SKM-1 (cell line): ENCODE results near the gene CDC27.
"Not testable (repeated sequence)": the region's sequence is repeated elsewhere in the genome, so short reads cannot be mapped to it uniquely, and the experiment has no call there.

Experiments
- DNase-seq: peaks from one replicate; lab custom pipeline; 2025; ENCODE audit not compliant: unreplicated experiment; lab: John Stamatoyannopoulos, UW

CDC27 gene

DNA sequence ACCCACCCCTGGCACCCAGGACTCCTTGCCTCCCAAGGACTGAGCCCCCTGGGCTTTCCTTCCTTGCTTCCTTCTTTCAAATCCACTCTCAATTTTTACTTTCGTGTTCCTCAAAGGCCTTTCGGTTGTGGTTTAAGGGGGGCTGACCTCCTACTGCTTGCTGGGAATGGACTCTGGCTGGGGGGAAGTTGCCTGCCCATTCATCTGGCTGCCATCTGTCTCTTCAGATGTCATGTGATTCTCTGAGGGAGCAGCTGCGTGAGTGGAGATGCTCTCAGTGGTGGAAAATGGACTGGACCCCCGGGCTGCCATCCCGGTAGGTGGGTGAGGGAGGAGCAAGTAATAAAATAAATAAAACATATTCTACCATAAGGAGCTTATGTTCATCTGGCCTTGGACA is 116.2 kb downstream of the CDC27 start:
- no peak for DNase-seq

DNA sequence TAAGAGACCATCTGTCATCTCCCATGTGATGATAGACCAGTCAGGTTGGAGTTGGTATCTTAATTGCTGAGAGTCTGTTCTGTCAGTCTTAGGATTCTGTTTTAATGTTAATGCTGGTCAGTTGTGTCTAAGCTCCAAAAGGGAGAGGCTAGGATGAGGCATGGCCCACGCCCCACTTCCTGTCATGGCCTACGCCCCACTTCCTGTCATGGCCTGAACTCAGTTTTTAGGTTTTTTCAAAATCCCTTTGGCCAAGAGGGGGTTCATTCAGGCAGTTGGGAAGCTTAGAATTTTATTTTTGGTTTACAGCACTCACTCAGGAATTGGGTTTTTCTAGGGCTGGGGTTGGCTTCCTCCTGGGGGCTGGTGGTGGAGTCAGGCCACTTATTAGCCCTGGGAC is 117.9 kb downstream of the CDC27 start:
- not testable (repeated sequence) for DNase-seq

DNA sequence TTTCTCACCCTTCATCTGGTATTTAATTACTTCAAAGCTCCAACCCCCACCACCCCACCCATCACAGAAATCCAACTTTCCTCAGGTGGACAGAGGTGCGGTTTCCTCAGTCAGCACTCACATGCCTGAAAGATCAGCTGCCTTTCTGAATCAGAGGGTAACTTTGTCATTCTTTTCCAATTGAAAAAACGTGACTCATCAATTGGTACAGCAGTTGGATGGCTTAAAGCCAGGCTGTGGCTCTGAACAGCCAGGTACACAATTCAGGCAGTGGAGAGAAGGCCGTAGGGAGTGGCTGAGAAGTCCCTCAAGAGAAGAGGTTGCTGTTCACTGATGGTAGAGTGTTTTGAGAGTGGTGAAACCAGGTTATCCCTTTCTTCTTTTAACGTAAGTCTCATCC is 118.8 kb downstream of the CDC27 start:
- not testable (repeated sequence) for DNase-seq
